ENCODE measurements around the gene SPRR2A. TPM values are rescaled to one million over a fixed set of nuclear protein-coding genes. Genes with fewer than 3 reads are reported as not detected.
"Not testable (repeated sequence)": the region's sequence is repeated elsewhere in the genome, so short reads cannot be mapped to it uniquely, and the experiment has no call there.

The SPRR2A gene
- polyA plus RNA-seq, 1 experiment, result not detected

- no peak overlapping the region for H3K4me3 ChIP-seq (ENCODE audit: low read depth, low read length)
- POLR2A ChIA-PET, result no interaction called here
- TF ChIP-seq, protein P1, sequence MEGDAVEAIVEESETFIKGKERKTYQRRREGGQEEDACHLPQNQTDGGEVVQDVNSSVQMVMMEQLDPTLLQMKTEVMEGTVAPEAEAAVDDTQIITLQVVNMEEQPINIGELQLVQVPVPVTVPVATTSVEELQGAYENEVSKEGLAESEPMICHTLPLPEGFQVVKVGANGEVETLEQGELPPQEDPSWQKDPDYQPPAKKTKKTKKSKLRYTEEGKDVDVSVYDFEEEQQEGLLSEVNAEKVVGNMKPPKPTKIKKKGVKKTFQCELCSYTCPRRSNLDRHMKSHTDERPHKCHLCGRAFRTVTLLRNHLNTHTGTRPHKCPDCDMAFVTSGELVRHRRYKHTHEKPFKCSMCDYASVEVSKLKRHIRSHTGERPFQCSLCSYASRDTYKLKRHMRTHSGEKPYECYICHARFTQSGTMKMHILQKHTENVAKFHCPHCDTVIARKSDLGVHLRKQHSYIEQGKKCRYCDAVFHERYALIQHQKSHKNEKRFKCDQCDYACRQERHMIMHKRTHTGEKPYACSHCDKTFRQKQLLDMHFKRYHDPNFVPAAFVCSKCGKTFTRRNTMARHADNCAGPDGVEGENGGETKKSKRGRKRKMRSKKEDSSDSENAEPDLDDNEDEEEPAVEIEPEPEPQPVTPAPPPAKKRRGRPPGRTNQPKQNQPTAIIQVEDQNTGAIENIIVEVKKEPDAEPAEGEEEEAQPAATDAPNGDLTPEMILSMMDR (IDR thresholded peaks at IDR 0.05; ENCODE audit: insufficient read depth, low read depth, low read length), result no peak
- CTCF ChIA-PET, result no interaction called here
- no peaks in the 10 kb centered on the region for H3K27me3 ChIP-seq (ENCODE audit: control insufficient read depth, insufficient read depth, low read length)
- H3K36me3 ChIP-seq (ENCODE audit: control insufficient read depth, insufficient read depth, low read length), result no peaks in the 10 kb centered on the region
- no peak for DNase-seq (ENCODE audit: low read depth)
These were observed 1.8 kb upstream of the SPRR2A start for GRCh38 chr1:153058826-153059784.

- Histone ChIP-seq H3K27me3 (ENCODE audit: control insufficient read depth, insufficient read depth, low read length) (no peaks in the 10 kb centered on the region), H3K4me3 (ENCODE audit: low read depth, low read length) (no peak overlapping the region), H3K36me3 (ENCODE audit: control insufficient read depth, insufficient read depth, low read length) (no peaks in the 10 kb centered on the region)
- CTCF ChIA-PET, result no interaction called here
- POLR2A ChIA-PET, result no interaction called here
- TF ChIP-seq, protein P1 (IDR thresholded peaks at IDR 0.05; ENCODE audit: insufficient read depth, low read depth, low read length), result no peak
- no peak for DNase-seq (ENCODE audit: low read depth)
These were observed 842 bp upstream of the SPRR2A start for GRCh38 chr1:153058154-153058553.

GRCh38 chr1:153056111-153056510 is 1.2 kb downstream of the SPRR2A start:
- DNase-seq (ENCODE audit: low read depth); POLR2A ChIA-PET; CTCF ChIA-PET; H3K27me3 ChIP-seq (ENCODE audit: control insufficient read depth, insufficient read depth, low read length); H3K4me3 ChIP-seq (ENCODE audit: low read depth, low read length); H3K36me3 ChIP-seq (ENCODE audit: control insufficient read depth, insufficient read depth, low read length): not testable (repeated sequence)

- TF ChIP-seq, protein P1 (IDR thresholded peaks at IDR 0.05; ENCODE audit: insufficient read depth, low read depth, low read length), result no peak
- Histone ChIP-seq H3K27me3 (ENCODE audit: control insufficient read depth, insufficient read depth, low read length) (no peaks in the 10 kb centered on the region), H3K4me3 (ENCODE audit: low read depth, low read length) (no peak overlapping the region), H3K36me3 (ENCODE audit: control insufficient read depth, insufficient read depth, low read length) (no peaks in the 10 kb centered on the region)
- DNase-seq (ENCODE audit: low read depth), result no peak
- POLR2A ChIA-PET, result no interaction called here
- CTCF ChIA-PET, result no interaction called here
These were observed 8.1 kb downstream of the SPRR2A start for GRCh38 chr1:153049211-153049610.

DNA sequence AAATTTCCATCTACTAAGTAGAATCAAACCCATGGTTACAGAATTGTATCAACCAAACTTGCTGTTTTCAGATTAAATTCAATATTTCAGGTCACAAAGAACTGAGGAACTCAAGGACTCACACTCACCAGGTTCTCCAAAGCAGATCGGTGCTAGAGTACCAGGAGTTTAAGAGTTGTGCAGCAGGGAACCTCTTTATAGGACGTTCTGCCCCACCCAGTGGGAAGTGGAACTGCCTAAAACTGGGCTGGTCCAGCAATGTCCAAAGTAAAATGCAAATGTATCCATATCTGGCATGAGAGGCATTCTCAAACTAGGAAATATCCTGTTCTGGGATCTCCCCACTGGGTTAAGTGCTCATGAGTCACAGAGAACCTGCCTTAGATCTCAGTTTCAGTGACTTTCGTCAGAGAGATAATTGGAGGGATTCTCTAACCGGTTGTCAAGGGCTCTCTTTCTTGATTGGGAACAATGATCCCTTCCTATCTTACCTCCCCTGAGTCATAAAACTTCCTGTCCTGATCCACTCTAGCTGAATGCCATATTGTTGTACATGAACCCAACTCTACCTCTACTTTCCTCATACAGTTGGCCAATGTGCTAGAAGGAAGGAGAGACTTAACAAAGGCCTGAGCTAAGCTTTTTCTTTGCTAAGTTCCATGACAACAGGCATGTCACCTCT is 16.2 kb downstream of the SPRR2A start, which contains the start of gene SPRR2D:
TSS of gene SPRR2D (minus strand) at position 171 of the 682 bp plus-strand sequence. CDS start 774 bp downstream, outside the sequence.
- TF ChIP-seq, protein P1 (IDR thresholded peaks at IDR 0.05; ENCODE audit: insufficient read depth, low read depth, low read length), result no peak
- ChIA-PET CTCF (no interaction called here), POLR2A (no interaction called here)

More for the DNA sequence above, 16.2 kb downstream of the SPRR2A start, which contains the start of gene SPRR2D:
- H3K4me3 ChIP-seq (ENCODE audit: low read depth, low read length), result no peak within 1 kb of the TSS
- H3K36me3 ChIP-seq (ENCODE audit: control insufficient read depth, insufficient read depth, low read length), result no peaks in the 10 kb centered on the region
- DNase-seq (ENCODE audit: low read depth), result no peak
- no peaks in the 10 kb centered on the region for H3K27me3 ChIP-seq (ENCODE audit: control insufficient read depth, insufficient read depth, low read length)
